ENCODE measurements around the gene GABARAPL1.
"Not testable (repeated sequence)": the region's sequence is repeated elsewhere in the genome, so short reads cannot be mapped to it uniquely, and the experiment has no call there.

- not testable (repeated sequence) for TF ChIP-seq EZH2 (IDR thresholded peaks at IDR 0.05; ENCODE audit: borderline replicate concordance, low read depth, low read length, poor library complexity, severe bottlenecking); CTCF (conservative IDR thresholded peaks at IDR 0.05; ENCODE audit: low read depth, low read length)
Observed at GRCh38 chr12:10186958-10187357, 25.7 kb upstream of the GABARAPL1 start.

All from A673 (cell line).